AG10803 (cell line): ENCODE data around the gene EHBP1L1.

ENCODE experiments used
- DNase-seq: peaks from one replicate; pipeline ENCODE4 v3.0.0; 2010; ENCODE audit warnings: low read depth
- H3K4me3 ChIP-seq: 2 replicates; pipeline ENCODE4 v1.5.1; 2011; ENCODE audit warnings: mild to moderate bottlenecking, low read length, control low read depth
- TF ChIP-seq, protein P1 (sequence below): conservative IDR thresholded peaks from 2 replicates; pipeline ENCODE4 v1.5.1; 2011; ENCODE audit warnings: mild to moderate bottlenecking, low read length, control low read depth, inconsistent platforms

EHBP1L1 gene

DNA sequence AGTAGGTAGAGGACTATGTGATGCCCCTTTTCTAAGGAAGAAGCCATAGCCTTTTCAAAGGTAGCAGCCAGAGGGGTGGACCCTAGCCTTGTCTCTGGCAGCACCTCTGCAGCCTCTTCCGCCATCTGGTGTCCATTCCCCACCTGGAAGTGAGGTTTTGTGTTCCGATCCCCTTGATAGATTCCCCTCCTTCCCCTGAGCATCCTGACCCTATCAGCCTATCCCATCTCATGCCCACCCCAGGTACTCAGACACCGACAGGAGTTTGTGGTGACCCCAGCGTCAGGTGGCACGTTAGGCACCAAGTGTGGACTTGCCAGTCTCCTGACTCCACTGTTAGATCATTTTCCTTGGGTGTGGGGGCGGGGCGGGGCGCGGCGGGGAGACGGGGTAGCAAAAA lies 3.9 kb upstream of the EHBP1L1 start:
- TF ChIP-seq, protein P1, sequence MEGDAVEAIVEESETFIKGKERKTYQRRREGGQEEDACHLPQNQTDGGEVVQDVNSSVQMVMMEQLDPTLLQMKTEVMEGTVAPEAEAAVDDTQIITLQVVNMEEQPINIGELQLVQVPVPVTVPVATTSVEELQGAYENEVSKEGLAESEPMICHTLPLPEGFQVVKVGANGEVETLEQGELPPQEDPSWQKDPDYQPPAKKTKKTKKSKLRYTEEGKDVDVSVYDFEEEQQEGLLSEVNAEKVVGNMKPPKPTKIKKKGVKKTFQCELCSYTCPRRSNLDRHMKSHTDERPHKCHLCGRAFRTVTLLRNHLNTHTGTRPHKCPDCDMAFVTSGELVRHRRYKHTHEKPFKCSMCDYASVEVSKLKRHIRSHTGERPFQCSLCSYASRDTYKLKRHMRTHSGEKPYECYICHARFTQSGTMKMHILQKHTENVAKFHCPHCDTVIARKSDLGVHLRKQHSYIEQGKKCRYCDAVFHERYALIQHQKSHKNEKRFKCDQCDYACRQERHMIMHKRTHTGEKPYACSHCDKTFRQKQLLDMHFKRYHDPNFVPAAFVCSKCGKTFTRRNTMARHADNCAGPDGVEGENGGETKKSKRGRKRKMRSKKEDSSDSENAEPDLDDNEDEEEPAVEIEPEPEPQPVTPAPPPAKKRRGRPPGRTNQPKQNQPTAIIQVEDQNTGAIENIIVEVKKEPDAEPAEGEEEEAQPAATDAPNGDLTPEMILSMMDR = peak; percentile 40
- no peak for DNase-seq

DNA sequence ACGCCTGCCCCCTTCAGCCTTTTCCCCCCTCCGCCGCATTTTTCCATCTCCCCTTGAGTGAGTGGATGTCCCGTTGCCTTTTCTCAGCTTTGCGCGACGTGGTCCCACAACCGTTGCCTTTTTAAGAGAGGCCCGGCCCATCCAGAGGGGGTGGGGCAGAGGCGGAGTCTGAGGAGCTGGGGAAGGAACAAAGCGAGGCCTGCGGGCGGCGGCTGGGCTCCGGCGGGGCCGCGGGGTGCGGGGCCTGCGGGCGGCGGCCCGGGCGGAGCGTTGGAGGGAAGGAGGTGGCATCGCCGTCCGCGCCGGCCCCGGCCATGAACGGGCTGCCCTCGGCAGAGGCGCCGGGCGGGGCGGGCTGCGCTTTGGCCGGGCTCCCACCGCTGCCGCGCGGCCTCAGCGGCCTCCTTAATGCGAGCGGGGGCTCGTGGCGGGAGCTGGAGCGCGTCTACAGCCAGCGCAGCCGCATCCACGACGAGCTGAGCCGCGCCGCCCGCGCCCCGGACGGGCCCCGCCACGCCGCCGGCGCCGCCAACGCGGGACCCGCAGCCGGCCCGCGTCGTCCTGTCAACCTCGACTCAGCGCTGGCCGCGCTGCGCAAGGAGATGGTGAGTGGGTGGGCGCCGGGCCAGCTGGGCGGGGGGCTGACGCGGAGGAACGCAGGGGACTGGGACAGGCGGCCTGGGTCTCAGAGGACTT lies 3.3 kb upstream of the EHBP1L1 start, which contains the start of gene FAM89B:
Gene FAM89B (plus strand): TSS at position 183 of the 696 bp plus-strand sequence. CDS start 132 bp downstream, at position 315.
- TF ChIP-seq, protein P1 = no peak
- H3K4me3 ChIP-seq = peak within 1 kb of the TSS; percentile 96
- peak; percentile 80 for DNase-seq

More for the DNA sequence above, 3.9 kb upstream of the EHBP1L1 start:
- peak overlapping the region; percentile 96 for H3K4me3 ChIP-seq

DNA sequence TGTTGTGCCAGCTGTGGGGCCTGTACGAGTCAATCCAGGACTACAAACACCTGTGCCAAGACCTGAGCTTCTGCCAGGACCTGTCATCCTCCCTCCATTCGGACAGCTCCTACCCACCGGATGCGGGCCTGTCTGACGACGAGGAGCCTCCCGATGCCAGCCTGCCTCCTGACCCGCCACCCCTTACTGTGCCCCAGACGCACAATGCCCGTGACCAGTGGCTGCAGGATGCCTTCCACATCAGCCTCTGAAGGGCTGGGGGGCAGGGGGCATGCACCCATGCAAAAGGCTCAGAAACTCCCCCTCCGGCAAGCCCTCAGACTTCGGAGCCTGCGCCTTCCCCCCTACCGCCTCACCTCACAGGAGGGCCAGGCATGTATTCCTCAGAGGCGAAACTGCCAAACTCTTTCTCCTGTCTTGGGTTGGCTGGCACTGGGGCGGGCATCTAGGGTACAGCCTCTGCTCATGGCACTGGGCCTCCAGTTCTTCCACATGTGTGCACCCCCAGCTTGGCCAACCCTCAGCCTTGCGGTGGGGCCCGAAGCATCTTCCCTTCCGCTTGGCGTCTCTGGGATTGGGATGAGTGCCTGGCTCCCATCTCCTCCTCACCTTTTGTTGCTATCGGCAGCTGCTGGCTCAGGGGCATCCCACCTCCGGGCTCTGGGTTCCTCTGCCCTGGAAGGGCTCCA lies 2.3 kb upstream of the EHBP1L1 start:
- DNase-seq = no peak
- TF ChIP-seq, protein P1 = no peak
- peak overlapping the region; percentile 96 for H3K4me3 ChIP-seq

DNA sequence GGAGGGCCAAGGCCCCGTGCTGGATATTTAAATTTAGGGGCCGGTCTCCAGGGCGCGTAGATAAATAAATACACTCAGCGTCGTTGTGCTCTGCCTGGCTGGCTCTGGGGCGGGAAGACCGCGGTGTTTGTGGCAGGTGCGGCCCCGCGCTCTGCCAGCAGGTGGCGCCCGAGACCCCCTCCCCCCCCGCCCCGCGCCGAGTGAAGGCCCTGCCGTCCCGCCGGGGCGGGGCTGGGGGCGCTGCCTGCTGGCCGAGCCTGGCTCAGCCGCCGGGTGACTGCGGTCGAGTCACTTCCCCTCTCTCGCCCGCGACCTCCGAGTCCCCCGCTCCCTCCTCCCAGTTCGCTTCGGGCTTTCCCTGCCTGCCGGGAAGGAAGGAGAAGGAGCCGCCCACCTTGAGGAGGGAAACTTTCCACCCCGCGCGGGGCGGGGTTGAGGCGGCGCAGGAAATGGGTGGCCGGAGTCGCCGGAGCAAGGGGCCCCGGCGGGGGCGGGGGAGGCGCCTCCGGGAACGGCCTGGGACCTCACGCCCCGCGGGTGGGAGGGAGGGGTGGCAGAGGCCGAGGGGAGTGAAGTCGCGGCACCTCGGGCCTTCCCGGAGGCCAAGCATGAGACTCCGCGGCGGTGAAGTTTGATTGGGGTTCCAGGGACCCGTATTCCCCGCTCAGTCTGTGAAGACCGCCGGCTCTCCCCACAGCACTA lies 1.6 kb upstream of the EHBP1L1 start:
- TF ChIP-seq, protein P1 = peak; percentile 54
- peak; percentile 94 for DNase-seq
- H3K4me3 ChIP-seq = peak overlapping the region; percentile 96

DNA sequence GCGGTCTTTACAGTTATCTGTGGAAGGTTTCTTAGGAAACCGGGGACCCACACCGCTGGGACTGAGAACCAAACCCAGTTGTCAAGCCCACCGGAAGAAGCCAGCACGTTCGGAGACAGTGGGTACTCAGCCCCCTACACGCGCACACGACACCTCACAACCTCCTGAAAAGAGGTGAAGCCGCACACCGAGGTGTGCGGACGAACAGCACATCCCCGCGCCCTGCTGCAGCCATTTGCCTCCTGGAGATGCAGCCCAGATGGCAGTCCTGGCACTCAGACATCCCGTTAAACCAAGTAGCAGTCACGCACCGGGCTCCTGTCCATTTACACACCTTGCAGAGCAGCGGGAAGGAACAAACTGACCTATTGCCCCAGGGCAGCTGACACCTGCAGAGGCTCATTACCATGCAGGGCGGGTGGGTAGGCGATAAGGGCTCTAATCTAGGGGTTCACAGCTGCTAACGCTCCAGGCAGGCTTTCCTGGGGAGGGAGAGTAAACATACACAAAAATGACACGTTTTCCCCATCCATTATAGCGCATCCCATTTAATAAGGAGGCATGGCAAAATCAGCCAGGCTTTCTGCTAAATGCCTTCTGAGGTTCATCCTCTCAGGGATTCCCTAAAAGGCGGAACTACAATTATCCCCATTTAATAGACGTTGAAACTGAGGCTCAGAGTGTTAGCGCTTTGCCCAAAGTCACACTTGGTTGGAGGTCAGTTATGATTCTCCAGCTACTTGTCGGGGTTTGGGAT lies 864 bp upstream of the EHBP1L1 start:
- TF ChIP-seq, protein P1 = no peak
- H3K4me3 ChIP-seq = peak overlapping the region; percentile 63
- no peak for DNase-seq

DNA sequence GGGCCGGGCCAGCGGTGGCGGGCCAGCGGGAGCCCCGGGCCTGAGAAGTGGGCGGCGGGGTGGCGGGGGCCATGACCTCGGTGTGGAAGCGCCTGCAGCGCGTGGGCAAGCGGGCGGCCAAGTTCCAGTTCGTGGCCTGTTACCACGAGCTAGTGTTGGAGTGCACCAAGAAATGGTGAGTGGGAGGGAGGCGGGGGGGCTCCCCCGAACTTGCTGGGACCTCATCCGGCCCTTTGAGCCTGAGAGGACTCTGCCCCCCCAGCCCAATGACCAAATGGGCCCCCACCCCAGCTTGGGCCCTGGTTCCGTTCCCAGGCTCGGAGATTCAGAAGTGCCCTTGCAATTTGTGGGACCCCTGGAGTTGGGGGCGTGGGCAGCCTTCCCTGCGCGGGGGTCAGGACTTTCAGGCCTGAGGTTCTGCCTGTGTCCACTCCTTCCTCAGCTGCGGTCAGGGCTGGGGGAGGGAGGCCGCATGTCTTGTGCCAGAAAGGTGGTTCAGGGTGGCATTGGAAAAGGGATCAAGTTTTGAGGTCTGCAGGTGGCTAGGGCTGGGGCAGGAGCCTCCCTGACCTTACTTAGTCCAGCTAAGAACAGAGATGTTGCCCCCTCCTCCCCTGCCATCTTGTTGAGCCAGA lies 496 bp downstream of the EHBP1L1 start:
- TF ChIP-seq, protein P1 = no peak
- peak overlapping the region; percentile 75 for H3K4me3 ChIP-seq
- DNase-seq = no peak
